Ishikawa (cell line): Measurements from ENCODE around the gene ULBP2.

Source experiments
- CEBPB ChIP-seq: IDR thresholded peaks from 2 replicates; pipeline ENCODE4 v1.6.1; 2012
- CREB1 ChIP-seq: IDR thresholded peaks from 2 replicates; pipeline ENCODE4 v1.6.1; 2012; ENCODE audit warnings: low read depth
- EGR1 ChIP-seq: IDR thresholded peaks from 2 replicates; pipeline ENCODE4 v1.6.1; 2012
- EP300 ChIP-seq: IDR thresholded peaks from 2 replicates; pipeline ENCODE4 v1.6.1; 2012; ENCODE audit warnings: borderline replicate concordance
- FOXM1 ChIP-seq: IDR thresholded peaks from 2 replicates; pipeline ENCODE4 v1.6.1; 2012; ENCODE audit warnings: low read depth, borderline replicate concordance
- MAX ChIP-seq: IDR thresholded peaks from 2 replicates; pipeline ENCODE4 v1.6.1; 2012
- NFIC ChIP-seq: IDR thresholded peaks from 2 replicates; pipeline ENCODE4 v1.6.1; 2012
- RAD21 ChIP-seq: IDR thresholded peaks from 2 replicates; pipeline ENCODE4 v1.6.1; 2012; ENCODE audit warnings: low read depth
- REST ChIP-seq: IDR thresholded peaks from 2 replicates; pipeline ENCODE4 v1.6.1; 2012; ENCODE audit warnings: low read depth, mild to moderate bottlenecking
- TAF1 ChIP-seq: IDR thresholded peaks from 2 replicates; pipeline ENCODE4 v1.6.1; 2012; ENCODE audit warnings: low read depth, mild to moderate bottlenecking
- TCF12 ChIP-seq: IDR thresholded peaks from 2 replicates; pipeline ENCODE4 v1.6.1; 2012; ENCODE audit warnings: low read depth
- TEAD4 ChIP-seq: IDR thresholded peaks from 2 replicates; pipeline ENCODE4 v1.6.1; 2012
- USF1 ChIP-seq: IDR thresholded peaks from 2 replicates; pipeline ENCODE4 v1.6.1; 2012
- YY1 ChIP-seq: IDR thresholded peaks from 2 replicates; pipeline ENCODE4 v1.6.1; 2012; ENCODE audit warnings: low read depth
- ZBTB7A ChIP-seq: IDR thresholded peaks from 2 replicates; pipeline ENCODE4 v1.6.1; 2012; ENCODE audit warnings: low read depth

The ULBP2 gene

GRCh38 chr6:149913085-149913484, 28.7 kb upstream of the ULBP2 start:
- TF ChIP-seq EP300 (no peak), TAF1 (no peak), EGR1 (no peak), MAX (no peak), TCF12 (no peak), YY1 (no peak), NFIC (no peak), USF1 (no peak), ZBTB7A (no peak), CEBPB (no peak), RAD21 (no peak), FOXM1 (no peak), CREB1 (no peak), TEAD4 (no peak), REST (no peak)

- no peak for TF ChIP-seq CREB1
- TF ChIP-seq CEBPB: no peak
- no peak for TF ChIP-seq NFIC
- no peak for TF ChIP-seq ZBTB7A
- TF ChIP-seq REST: no peak
- TF ChIP-seq RAD21: no peak
- no peak for TF ChIP-seq EGR1
- no peak for TF ChIP-seq MAX
- no peak for TF ChIP-seq TAF1
- TF ChIP-seq TCF12: no peak
- TF ChIP-seq USF1: no peak
- TF ChIP-seq YY1: no peak
- no peak for TF ChIP-seq TEAD4
- no peak for TF ChIP-seq FOXM1
- no peak for TF ChIP-seq EP300
These were observed 28.1 kb upstream of the ULBP2 start for GRCh38 chr6:149913540-149914240.

GRCh38 chr6:149915970-149916865, 25.6 kb upstream of the ULBP2 start:
- no peak for TF ChIP-seq TEAD4
- TF ChIP-seq ZBTB7A: no peak
- TF ChIP-seq MAX: no peak
- TF ChIP-seq YY1: no peak
- no peak for TF ChIP-seq REST
- TF ChIP-seq USF1: no peak
- no peak for TF ChIP-seq CEBPB
- no peak for TF ChIP-seq RAD21
- no peak for TF ChIP-seq NFIC
- TF ChIP-seq FOXM1: no peak
- TF ChIP-seq TAF1: no peak
- TF ChIP-seq EP300: no peak
- no peak for TF ChIP-seq TCF12
- TF ChIP-seq EGR1: no peak
- TF ChIP-seq CREB1: no peak
